Urinary bladder (tissue), 4 donors: ENCODE results near the gene TNC. TPM values are rescaled to one million over a fixed set of nuclear protein-coding genes. Genes with fewer than 3 reads are reported as not detected.

ENCODE experiments used
- DNase-seq: peaks from one replicate; pipeline ENCODE4 v3.0.0-alpha.2; 2015; ENCODE audit errors: extremely low spot score
- H3K27ac ChIP-seq: one replicate; pipeline ENCODE4 v1.5.1; 2013; ENCODE audit warnings: low read depth, mild to moderate bottlenecking, moderate library complexity
- H3K36me3 ChIP-seq: one replicate; pipeline ENCODE4 v1.6.1; 2013; ENCODE audit warnings: mild to moderate bottlenecking, moderate library complexity; ENCODE audit not compliant: insufficient read depth
- H3K4me1 ChIP-seq: one replicate; pipeline ENCODE4 v1.6.1; 2013; ENCODE audit warnings: mild to moderate bottlenecking, moderate library complexity; ENCODE audit not compliant: insufficient read depth
- H3K4me3 ChIP-seq: one replicate; pipeline ENCODE4 v1.5.1; 2013; ENCODE audit warnings: low read depth, low read length
- WGBS: extraction: QIAGEN DNeasy Blood & Tissue Kit; methylation state at CpG from one replicate; pipeline ENCODE4 v1.1.7; 2013; 5-methylcytosine and 5-hydroxymethylcytosine counted together
- polyA plus RNA-seq: library from polyadenylated mRNA; stranded (reverse); fragments of 200-250 nt; gene quantifications from one replicate; pipeline ENCODE4 v1.2.3, GENCODE V29; 2013
- total RNA-seq: library from RNA; depleted of rRNA; stranded (reverse); fragments of >200 nt; gene quantifications from one replicate; pipeline ENCODE4 v1.2.3, GENCODE V29; 2014
- donor health status: healthy with polysubstance abuse.
- donor health status: healthy.

The TNC gene
- total and polyA plus RNA-seq, 2 donors, result 43.5 to 155 TPM

DNA sequence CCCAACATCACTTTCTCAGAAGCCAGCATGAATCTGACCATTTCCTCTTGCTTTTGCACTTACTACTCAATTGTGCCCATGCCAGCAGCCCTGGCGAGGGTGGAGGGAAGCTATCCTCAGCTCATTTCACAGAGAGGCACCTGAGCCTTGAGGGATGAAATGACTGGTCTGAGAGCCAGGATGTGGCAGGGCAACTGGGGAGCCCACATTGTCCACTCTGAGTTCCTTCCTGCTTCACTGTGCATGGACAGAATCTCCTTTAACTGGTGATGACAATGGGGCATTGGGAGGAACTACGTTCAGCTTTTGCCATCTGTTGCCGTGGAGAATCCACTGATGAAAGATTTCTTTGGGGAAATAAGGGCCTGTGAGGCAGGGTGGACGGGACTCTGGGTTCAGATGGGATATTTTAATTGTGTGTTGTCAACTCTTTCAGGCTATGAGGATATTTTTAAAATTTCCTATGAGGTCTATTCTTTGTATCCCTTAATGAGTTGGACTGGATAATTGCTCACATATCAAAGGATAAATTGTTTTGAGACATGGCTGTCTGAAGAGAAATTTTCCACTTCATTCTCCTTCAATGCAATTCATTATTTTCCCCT lies 78.3 kb downstream of the TNC start:
- H3K36me3 ChIP-seq, result no peaks in the 10 kb centered on the region
- 89% methylated on average over 4 of the region's 4 CpGs for WGBS
- no peaks in the 10 kb centered on the region for H3K4me1 ChIP-seq
- no peak overlapping the region for H3K4me3 ChIP-seq
- H3K27ac ChIP-seq, result no peak overlapping the region
- DNase-seq, result no peak

DNA sequence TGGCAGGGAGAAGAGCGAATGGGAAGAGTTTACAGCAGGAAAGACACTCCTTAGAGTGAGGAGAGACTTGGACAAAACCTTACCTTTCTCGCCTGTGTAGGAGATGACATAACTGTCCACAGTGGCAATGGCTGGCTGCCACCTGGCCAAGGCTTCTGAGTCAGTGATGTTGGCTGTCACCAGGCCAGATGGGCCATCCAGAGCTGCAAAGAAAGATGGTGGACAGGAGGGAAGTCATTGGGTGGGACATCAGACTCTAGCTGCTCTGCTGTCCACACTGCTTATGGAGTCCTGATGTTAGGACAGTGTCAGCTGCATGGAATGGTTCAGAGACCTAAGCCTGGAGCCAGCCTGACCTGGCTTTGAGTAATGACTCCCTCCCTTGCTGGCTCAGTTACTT lies 79.8 kb downstream of the TNC start:
- no peaks in the 10 kb centered on the region for H3K4me1 ChIP-seq
- DNase-seq, result no peak
- no peak overlapping the region for H3K4me3 ChIP-seq
- H3K27ac ChIP-seq, result no peak overlapping the region
- H3K36me3 ChIP-seq, result no peaks in the 10 kb centered on the region
- 82% methylated on average over 2 of the region's 2 CpGs for WGBS

DNA sequence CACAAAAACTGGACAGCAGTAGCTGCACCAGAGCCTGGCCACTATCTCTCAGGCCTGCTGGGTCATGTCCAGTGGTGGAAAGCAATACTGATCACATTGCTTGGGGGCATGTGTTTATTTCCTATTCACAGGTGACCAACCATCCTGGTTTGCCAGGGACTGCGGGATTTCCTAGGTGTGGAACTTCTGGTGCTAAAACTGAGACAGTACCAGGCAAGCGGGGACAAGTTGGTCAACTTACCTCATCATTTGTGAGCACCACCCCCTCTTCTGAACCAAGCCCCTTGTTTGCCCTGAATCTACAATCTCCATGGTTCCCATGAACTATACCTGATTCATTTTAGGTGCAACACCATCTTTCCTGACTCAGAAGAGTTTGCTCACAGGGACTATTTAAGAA lies 81.3 kb downstream of the TNC start:
- Histone ChIP-seq H3K4me3 (no peak overlapping the region), H3K36me3 (no peaks in the 10 kb centered on the region), H3K27ac (no peak overlapping the region), H3K4me1 (no peaks in the 10 kb centered on the region)
- no peak for DNase-seq
- WGBS, result 92% methylated on average over 2 of the region's 2 CpGs

DNA sequence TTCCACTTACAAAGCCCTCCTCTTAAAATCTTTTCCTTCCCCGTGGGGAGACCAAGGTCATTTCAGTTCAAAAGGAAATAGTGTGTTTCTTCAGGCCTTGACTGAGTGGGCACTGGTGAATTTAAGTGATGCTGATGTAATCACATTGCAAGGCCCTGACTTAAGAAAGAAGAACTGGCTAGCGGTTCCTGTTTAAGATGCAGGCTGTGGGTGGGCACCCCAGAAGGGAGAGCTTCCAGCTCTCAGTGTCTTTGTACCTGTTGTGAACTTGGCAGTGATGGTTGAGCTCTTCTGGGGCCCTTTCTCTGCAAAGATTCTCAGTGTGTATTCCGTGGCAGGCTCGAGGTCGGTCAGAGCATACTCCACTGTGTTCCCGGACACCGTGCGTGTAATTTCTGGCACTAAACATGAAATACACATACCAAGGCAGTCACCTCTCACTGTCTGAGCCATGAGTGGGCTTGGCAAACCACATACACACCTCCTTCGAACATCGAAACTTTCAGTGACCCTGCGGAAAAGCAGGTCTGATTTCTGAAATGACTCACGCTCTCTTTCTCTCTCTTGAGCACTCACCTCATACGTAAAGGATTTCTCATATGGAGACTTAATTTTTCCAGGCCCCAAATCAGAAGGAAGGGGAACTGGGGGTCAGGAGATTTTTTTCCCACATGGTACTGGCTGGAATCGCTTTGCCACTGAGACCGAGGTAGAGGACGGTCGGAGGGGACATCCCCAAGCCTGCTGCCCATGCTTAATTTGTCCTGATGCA lies 81.9 kb downstream of the TNC start:
- WGBS, result 75% methylated on average over 17 of the region's 17 CpGs
- no peaks in the 10 kb centered on the region for H3K4me1 ChIP-seq
- H3K36me3 ChIP-seq, result no peaks in the 10 kb centered on the region
- H3K27ac ChIP-seq, result no peak overlapping the region
- H3K4me3 ChIP-seq, result no peak overlapping the region
- DNase-seq, result no peak

DNA sequence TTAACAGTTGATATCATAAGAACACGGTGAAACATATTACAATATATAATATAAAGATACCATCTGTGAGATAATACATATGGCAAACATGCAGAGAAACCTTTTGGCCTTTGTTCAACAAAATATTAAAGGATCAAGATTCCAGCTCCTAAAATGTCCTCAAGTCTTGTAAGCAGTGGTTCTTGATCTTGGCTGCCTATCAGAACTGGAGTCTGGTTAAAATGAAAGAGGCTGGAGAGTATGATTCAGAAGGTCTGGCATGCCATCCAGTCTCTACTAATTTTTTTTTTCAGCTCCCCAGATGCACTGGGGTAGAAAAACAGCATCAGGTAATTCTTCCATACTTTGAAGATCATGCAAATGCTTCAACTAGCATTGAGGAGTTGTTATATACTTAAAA lies 83.2 kb downstream of the TNC start:
- Histone ChIP-seq H3K4me3 (no peak overlapping the region), H3K4me1 (no peaks in the 10 kb centered on the region), H3K27ac (no peak overlapping the region), H3K36me3 (no peaks in the 10 kb centered on the region)
- peak; percentile 18 for DNase-seq
- WGBS, result 28% methylated on average over 1 of the region's 1 CpG

DNA sequence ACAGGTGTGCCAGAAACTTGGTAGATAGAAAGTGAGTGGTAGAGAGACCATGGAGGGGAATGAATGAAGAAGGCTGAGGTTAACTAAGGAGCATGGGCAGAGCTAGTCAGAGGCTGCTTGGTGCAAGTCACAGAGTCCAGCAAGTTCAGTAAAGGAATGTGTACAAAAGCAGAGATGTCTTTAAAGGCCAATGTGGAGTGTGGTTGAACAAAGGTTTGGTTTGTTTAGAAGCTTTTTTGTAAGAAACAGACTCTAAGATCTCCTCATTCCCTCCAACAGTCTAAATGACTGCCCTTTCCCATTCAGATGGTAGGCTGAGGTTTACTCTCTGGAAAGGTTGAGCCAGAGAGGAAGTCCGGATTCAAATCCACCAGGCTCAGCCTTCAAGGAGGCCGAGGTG lies 84.2 kb downstream of the TNC start:
- Histone ChIP-seq H3K4me3 (no peak overlapping the region), H3K36me3 (no peaks in the 10 kb centered on the region), H3K4me1 (no peaks in the 10 kb centered on the region), H3K27ac (no peak overlapping the region)
- 95% methylated on average over 2 of the region's 2 CpGs for WGBS
- DNase-seq, result no peak

DNA sequence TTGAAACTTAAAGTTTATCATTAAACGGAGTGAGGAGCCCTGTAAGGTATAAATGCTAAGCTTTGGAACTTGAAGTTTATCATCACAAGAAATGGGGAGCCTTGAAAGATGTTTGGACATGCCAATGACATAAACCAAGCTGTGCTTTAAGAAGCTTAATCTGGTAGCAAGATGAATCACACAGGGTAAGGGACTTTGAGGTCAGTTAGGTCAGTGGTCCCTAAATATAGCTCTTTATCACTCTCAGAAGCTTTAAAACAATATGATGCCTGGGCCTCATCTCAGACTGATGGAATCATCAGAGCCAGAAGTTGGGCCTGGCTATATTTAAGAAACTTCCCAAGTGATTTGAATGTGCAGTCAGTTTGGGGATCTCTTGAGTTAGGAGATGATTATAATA lies 85.7 kb downstream of the TNC start:
- H3K4me1 ChIP-seq, result no peaks in the 10 kb centered on the region
- 44% methylated on average over 1 of the region's 1 CpG for WGBS
- no peaks in the 10 kb centered on the region for H3K36me3 ChIP-seq
- H3K4me3 ChIP-seq, result no peak overlapping the region
- no peak overlapping the region for H3K27ac ChIP-seq
- no peak for DNase-seq

DNA sequence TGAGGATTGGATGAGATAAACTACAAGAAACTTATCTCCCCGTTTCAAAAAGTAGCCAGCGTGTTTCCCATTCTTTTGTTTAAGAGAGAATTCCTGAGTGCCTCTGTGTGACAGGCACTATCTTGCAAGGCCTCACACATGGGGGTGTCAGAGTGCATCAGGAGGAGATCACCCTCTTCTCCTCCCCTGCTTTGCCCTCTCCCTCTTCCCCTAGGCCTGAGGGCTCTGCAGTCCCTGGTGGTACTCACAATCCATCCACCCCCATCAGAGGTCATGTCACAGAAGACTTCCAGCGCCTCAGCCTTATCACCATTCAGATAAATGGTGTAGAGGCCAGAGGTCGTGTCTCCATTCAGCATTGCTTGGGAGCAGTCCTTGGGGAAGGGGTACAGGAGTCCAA lies 88.0 kb downstream of the TNC start:
- Histone ChIP-seq H3K4me3 (no peak overlapping the region), H3K27ac (no peak overlapping the region), H3K4me1 (no peaks in the 10 kb centered on the region), H3K36me3 (no peaks in the 10 kb centered on the region)
- 75% methylated on average over 4 of the region's 4 CpGs for WGBS
- no peak for DNase-seq

DNA sequence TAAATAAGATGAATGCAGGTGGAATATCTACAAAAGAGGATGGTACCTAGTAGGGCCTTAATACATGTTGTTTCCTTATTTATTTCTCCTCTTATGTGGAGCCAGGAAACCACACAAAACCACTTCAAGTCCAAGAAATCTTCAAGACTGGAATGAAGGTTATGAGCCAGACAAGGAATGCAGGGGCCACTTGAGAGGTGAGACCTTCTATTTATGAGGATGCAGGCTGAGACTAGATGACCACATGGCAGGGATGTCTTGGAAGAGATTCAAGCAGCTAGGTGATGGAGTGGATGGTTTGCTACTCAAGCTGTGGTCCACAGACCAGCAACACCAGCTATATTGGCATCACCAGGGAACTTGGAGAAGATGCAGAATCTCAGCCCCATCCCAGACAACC lies 92.2 kb downstream of the TNC start:
- Histone ChIP-seq H3K4me3 (no peak overlapping the region), H3K36me3 (no peaks in the 10 kb centered on the region), H3K4me1 (no peaks in the 10 kb centered on the region), H3K27ac (no peak overlapping the region)
- DNase-seq, result no peak

DNA sequence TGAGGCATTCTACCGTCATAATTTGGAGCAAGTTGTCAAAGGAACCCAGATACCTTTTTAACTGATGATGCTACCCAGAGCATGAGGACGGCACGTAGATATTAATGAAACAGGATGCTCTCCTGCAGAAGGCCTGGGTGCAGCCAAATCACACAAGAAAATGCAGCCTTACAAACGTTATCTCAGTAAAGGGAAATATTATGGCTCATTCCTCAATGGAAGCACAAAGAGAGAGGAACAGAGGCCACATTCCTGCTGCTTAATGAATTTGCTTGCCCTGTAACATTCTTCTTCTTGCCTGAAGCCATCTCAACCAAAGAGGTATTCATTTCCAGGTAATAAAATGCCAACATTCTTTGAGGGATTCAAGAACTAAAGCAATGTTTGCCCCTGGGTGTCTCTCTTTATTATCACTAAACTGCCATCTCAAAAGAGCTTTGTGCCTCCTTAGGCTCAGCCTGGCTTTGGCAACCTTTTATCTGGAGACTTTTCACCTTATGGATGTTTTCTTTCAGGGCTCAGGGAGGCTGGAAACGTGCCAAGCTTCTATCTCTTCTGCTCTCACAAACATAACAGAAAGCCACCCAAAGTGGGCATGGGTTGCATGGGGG lies 92.9 kb downstream of the TNC start:
- Histone ChIP-seq H3K4me3 (no peak overlapping the region), H3K4me1 (no peaks in the 10 kb centered on the region), H3K36me3 (no peaks in the 10 kb centered on the region), H3K27ac (no peak overlapping the region)
- no peak for DNase-seq
- WGBS, result 50% methylated on average over 5 of the region's 5 CpGs

DNA sequence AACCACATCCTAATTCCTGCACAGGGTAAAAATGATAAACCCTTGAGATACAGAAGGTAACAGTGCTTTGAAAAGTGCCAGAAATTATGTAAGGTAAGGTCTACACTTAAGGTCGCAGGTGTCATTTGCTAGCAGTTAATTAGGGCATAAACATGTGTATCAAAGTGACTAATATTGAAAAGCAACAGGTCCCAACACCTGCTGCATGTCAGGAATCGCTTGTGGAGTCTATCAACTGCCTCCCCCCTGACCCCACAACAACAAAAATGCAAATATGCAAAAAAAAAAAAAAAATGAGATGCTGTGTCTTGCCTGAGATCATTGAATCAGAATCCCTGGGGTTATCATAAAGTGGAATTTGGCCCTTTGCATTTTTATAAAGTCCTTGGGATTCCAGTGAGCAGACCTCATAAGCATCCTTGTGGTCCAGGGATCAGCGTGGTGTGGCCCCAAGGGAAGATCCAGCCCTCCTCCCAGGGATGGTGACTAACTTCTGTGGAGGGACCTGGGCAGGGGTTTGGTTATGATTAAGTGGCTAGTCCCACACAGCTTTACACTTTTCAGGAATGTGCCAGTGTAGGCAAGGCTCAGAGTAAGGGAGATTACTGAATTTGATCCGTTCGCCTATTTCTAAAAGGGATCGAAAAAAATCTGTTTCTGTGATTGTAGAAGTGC lies 95.1 kb downstream of the TNC start:
- H3K4me1 ChIP-seq, result no peaks in the 10 kb centered on the region
- DNase-seq, result no peak
- no peak overlapping the region for H3K4me3 ChIP-seq
- no peak overlapping the region for H3K27ac ChIP-seq
- WGBS, result 87% methylated on average over 6 of the region's 6 CpGs
- H3K36me3 ChIP-seq, result no peaks in the 10 kb centered on the region

DNA sequence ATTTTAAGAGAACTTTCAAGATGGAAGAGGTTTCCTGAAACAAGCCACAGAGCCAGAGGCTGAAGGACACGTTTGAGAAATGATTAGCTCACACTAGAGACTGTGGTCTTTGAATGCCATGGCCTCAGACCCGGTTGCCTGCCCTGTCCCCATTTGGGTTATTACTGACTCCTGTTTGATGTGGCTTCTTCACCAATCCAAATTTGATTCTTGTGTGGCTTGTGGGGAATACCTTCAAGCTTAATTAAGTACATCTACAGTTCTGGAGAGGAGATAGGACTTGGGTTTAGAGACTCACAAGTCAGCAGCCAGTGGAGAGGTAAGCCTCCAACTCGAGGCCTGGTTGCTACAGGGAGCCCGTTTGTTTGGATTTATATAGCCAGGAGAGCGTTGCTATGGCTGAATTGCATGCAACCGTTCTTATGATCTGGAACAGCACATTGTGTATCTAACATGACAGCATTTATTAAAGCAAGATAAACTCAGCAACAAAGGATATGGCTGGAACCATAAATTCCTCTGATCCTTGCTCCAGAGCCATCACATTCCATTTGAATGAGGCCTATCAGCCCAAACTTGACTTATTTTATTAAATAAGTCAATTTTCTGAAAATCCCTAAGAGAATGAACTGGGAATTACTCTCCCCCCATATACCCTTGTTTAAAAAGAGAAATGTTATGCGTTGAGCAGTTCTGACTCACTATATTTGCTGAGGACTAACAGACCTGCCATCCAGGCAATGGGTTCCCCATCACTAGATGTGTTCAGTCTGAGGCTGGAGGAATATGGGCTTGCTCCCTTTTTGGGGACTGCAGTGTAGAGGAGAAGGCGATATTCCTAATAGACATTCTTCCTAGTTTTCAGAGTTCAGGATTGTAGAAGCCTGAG lies 99.2 kb downstream of the TNC start:
- Histone ChIP-seq H3K4me1 (no peaks in the 10 kb centered on the region), H3K27ac (peak overlapping the region; percentile 68), H3K4me3 (no peak overlapping the region), H3K36me3 (no peaks in the 10 kb centered on the region)
- WGBS, result 33% methylated on average over 8 of the region's 8 CpGs
- peak; percentile 10 for DNase-seq

DNA sequence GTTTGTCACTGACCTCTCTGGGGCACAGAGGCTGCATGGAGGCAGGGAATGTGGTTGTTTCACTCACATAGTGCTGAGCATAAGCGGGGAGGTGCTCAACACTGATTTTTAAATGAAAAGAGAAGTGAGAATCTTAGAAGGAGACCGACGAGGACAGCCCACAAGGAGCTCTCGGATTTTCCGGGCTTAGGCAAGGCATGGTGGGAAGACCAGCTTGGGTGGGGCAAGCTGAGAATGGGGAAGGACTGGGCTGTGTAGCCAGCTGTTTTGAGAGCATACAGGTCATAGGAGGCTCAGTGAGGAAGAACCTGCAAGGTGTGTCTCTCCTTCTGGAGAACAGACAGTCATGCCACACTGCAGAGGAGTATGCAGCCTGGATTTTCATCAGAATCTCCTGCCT lies 101.6 kb downstream of the TNC start:
- Histone ChIP-seq H3K4me1 (no peaks in the 10 kb centered on the region), H3K27ac (no peak overlapping the region)

More for the DNA sequence above, 101.6 kb downstream of the TNC start:
- Histone ChIP-seq H3K36me3 (no peaks in the 10 kb centered on the region), H3K4me3 (no peak overlapping the region)
- 78% methylated on average over 5 of the region's 5 CpGs for WGBS
- no peak for DNase-seq
